Skeletal muscle tissue (tissue), 4 donors: ENCODE data around the gene MYO6. TPM values are rescaled to one million over a fixed set of nuclear protein-coding genes. Genes with fewer than 3 reads are reported as not detected.

Experiments used
- H3K27ac ChIP-seq: one replicate; pipeline ENCODE4 v1.7.0; 2013; ENCODE audit warnings: mild to moderate bottlenecking, low read depth, low read length, inconsistent platforms
- H3K27me3 ChIP-seq, 3 donors: one replicate each; pipeline ENCODE4 v1.7.0; 2013; ENCODE audit warnings: low read length in 3 of 3; ENCODE audit not compliant: control insufficient read depth in 3 of 3, insufficient read depth in 3 of 3
- H3K36me3 ChIP-seq, 3 donors: one replicate each; pipeline ENCODE4 v1.7.0; 2013; ENCODE audit warnings: low read length in 3 of 3; ENCODE audit not compliant: control insufficient read depth in 3 of 3, insufficient read depth in 3 of 3
- H3K4me1 ChIP-seq, 3 donors: one replicate each; pipeline ENCODE4 v1.7.0; 2013; ENCODE audit warnings: low read length in 3 of 3, mild to moderate bottlenecking in 3 of 3; ENCODE audit not compliant: control insufficient read depth in 3 of 3, insufficient read depth in 3 of 3
- H3K4me3 ChIP-seq, 3 donors: one replicate each; pipeline ENCODE4 v1.7.0; 2013; ENCODE audit warnings: low read length in 3 of 3
- H3K9ac ChIP-seq, 3 donors: one replicate each; pipeline ENCODE4 v1.7.0; 2013; ENCODE audit warnings: low read length in 3 of 3, mild to moderate bottlenecking in 3 of 3, moderate library complexity in 2 of 3, low read depth in 1 of 3
- H3K9me3 ChIP-seq, 3 donors: one replicate each; pipeline ENCODE4 v1.7.0; 2013; ENCODE audit warnings: low read length in 3 of 3; ENCODE audit not compliant: control insufficient read depth in 3 of 3
- total RNA-seq: library from RNA; depleted of rRNA; stranded (reverse); fragments of >200 nt; gene quantifications from one replicate; pipeline ENCODE4 v1.2.3, GENCODE V29; 2014
- donor health status: Osteomylitis.

Gene MYO6
- total RNA-seq, 1 donor from 2014 or later = 3.7 TPM

DNA sequence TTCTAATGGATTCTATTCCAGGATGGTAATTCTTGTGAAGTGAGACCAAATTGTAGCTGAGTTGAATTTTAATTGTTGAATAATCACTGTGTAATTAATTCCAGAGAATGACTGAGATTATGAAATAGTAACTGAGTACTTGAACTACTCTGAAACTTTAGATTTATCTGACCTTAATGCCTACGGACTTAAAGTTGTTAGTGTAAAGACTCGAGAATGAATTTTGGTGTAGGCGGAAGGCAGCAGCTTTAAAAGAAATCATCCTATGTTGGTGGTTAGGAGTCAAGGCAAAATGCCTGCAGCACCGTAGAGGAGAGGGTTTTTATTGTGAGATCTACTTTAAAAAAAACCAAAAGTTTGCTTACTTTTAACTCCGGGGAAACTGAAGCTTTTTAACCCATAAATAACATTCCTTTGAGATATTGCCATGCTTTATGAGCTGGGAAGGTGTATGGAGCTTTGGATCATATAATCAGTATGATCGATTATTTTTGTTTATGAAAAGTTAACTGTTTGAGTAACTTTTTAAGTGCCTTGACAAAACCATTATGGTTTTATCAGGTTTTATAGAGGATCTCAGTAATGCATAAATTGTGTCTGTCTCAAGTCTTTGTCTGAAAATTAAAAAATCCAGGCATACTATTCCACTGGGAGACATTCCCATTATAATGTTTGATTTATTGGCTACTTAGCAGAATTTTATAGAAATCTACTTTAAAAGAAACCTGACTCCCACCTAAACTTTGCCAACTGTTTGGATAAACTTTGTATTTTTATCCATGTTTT is 46.1 kb downstream of the MYO6 start:
- H3K36me3 ChIP-seq = no peaks in the 10 kb centered on the region
- H3K27me3 ChIP-seq = no peaks in the 10 kb centered on the region
- no peak overlapping the region for H3K9ac ChIP-seq
- no peak overlapping the region for H3K27ac ChIP-seq
- no peaks in the 10 kb centered on the region for H3K4me1 ChIP-seq
- H3K9me3 ChIP-seq = no peaks in the 10 kb centered on the region
- no peak overlapping the region for H3K4me3 ChIP-seq

- Histone ChIP-seq H3K27ac (no peak overlapping the region), H3K9me3 (no peaks in the 10 kb centered on the region), H3K9ac (no peak overlapping the region), H3K27me3 (no peaks in the 10 kb centered on the region), H3K36me3 (no peaks in the 10 kb centered on the region), H3K4me1 (no peaks in the 10 kb centered on the region), H3K4me3 (no peak overlapping the region)
These were observed 47.7 kb downstream of the MYO6 start for GRCh38 chr6:75796723-75797122.

- H3K36me3 ChIP-seq = no peaks in the 10 kb centered on the region
- H3K4me3 ChIP-seq = no peak overlapping the region
- no peaks in the 10 kb centered on the region for H3K27me3 ChIP-seq
- no peak overlapping the region for H3K9ac ChIP-seq
- H3K9me3 ChIP-seq = no peaks in the 10 kb centered on the region
- no peaks in the 10 kb centered on the region for H3K4me1 ChIP-seq
- no peak overlapping the region for H3K27ac ChIP-seq
These were observed 51.1 kb downstream of the MYO6 start for GRCh38 chr6:75800133-75800532.

DNA sequence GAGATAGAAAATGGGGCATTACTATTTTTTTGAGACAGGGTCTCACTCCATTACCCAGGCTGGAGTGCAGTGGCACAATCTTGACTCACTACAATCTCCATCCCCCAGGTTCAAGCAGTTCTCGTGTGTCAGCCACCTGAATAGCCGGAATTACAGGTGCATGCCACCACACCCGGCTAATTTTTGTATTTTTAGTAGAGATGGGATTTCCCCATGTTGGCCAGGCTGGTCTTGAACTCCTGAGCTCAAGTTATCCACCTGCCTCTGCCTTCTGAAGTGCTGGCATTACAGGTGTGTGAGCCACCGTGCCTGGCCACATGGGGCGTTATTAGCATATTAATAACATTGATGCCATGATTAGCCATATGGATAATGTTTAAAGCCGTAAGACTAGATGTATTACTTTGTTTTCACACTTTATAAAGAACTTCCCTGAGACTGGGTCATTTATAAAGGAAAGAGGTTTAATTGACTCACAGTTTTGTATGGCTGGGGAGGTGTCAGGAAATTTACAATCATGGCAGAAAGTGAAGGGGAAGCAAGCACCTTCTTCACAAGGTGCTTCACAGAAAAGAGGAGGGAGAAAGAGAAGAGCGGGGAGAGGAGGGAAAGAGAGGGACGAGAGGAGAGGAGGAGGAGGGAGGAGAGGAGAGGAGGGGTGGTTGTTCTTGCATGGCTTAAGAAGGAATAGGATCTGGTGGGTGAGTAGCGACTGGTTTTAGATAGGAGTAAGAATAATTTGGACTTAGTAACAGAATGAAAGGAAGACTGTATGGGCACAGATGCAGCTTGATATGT is 51.9 kb downstream of the MYO6 start:
- Histone ChIP-seq H3K4me3 (no peak overlapping the region), H3K36me3 (no peaks in the 10 kb centered on the region), H3K9me3 (no peaks in the 10 kb centered on the region), H3K27ac (no peak overlapping the region), H3K4me1 (no peaks in the 10 kb centered on the region), H3K9ac (no peak overlapping the region), H3K27me3 (no peaks in the 10 kb centered on the region)

DNA sequence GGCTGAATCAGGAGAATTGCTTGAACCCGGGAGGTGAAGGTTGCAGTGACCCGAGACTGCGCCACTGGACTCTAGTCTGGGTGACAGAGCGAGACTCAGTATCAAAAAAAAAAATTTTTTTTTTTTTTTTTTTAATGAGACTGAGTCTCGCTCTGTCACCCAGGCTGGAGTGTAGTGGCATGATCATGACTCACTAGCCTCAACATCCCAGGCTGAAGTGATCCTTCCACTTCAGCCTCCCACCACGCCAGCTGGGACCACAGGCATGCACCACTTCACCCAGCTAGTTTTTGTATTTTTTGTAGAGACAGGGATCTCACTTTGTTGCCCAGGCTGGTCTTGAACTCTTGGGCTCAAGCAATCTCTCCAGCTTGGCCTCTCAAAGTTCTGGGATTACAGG is 53.3 kb downstream of the MYO6 start:
- H3K4me1 ChIP-seq = no peaks in the 10 kb centered on the region
- H3K9me3 ChIP-seq = no peaks in the 10 kb centered on the region
- H3K36me3 ChIP-seq = no peaks in the 10 kb centered on the region
- no peak overlapping the region for H3K4me3 ChIP-seq
- no peak overlapping the region for H3K27ac ChIP-seq
- H3K9ac ChIP-seq = no peak overlapping the region
- no peaks in the 10 kb centered on the region for H3K27me3 ChIP-seq

- Histone ChIP-seq H3K36me3 (no peaks in the 10 kb centered on the region), H3K27me3 (no peaks in the 10 kb centered on the region), H3K9me3 (no peaks in the 10 kb centered on the region), H3K4me1 (no peaks in the 10 kb centered on the region), H3K4me3 (no peak overlapping the region), H3K9ac (no peak overlapping the region), H3K27ac (no peak overlapping the region)
These were observed 59.5 kb downstream of the MYO6 start for GRCh38 chr6:75808507-75808906.

DNA sequence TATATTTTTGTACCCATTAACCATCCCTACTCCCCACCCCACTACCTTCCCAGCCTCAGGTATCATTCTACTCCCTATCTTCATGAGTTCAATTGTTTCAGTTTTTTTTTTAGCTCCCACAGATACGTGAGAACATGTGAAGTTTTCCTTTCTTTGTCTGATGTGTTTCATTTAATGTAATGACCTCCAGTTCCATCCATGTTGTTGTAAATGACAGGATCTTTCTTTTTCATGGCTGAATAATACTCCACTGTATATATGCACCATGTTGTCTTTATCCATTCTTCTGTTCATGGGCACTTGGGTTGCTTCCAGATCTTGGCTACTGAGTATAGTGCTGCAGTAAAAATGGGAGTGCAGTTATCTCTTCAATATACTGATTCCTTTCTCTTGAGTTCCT is 63.5 kb downstream of the MYO6 start:
- Histone ChIP-seq H3K9ac (no peak overlapping the region), H3K27me3 (no peaks in the 10 kb centered on the region), H3K4me3 (no peak overlapping the region)

DNA sequence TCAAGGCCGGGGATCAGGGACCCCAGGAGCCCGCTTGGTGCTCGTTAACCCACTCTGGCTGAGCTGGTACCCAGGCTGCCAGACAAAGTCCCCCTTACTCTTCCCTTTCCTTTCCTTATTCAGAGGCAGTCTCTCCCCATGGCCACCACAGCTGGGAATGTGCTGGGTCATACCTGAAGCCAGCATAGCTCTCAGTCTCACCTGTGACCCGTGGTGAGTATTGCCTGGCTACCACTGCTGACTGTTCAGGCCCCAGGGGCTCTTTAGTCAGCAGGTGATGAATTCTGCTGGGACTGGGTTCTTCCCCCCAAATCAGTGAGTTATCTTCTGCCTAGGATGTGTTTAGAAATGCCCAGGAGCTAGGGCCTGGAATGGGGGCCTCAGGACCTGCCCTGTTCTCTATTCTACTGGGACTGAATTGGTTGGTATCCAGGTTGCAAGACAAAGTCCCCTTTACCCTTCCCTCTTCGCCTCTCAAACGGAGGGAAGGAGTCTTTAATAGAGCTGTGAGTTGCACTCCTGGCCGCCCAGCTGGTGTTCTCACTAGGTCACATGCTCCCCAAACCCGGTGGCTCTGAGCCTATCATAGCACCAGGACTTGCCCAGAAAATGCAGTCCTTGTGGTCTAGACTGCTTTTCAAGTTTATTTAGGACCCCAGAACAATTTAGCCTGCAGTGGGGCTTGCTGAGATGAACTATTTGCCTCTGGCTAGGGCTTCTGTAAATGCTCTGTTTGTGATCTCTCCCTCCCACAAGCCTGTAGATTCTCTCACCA is 64.6 kb downstream of the MYO6 start:
- Histone ChIP-seq H3K9ac (no peak overlapping the region), H3K4me1 (no peaks in the 10 kb centered on the region), H3K9me3 (no peaks in the 10 kb centered on the region), H3K27me3 (no peaks in the 10 kb centered on the region), H3K27ac (no peak overlapping the region), H3K4me3 (no peak overlapping the region), H3K36me3 (no peaks in the 10 kb centered on the region)

More for the DNA sequence above, 63.5 kb downstream of the MYO6 start:
- H3K36me3 ChIP-seq = no peaks in the 10 kb centered on the region
- H3K27ac ChIP-seq = no peak overlapping the region
- no peaks in the 10 kb centered on the region for H3K4me1 ChIP-seq
- no peaks in the 10 kb centered on the region for H3K9me3 ChIP-seq

- H3K36me3 ChIP-seq = no peaks in the 10 kb centered on the region
- H3K27me3 ChIP-seq = no peaks in the 10 kb centered on the region
- H3K9ac ChIP-seq = no peak overlapping the region
- no peak overlapping the region for H3K27ac ChIP-seq
- no peak overlapping the region for H3K4me3 ChIP-seq
- no peaks in the 10 kb centered on the region for H3K9me3 ChIP-seq
- H3K4me1 ChIP-seq = no peaks in the 10 kb centered on the region
These were observed 66.7 kb downstream of the MYO6 start for GRCh38 chr6:75815756-75816155.
